Stimulated activated naive CD8-positive, alpha-beta T cell treated with anti-CD3 and anti-CD28 coated beads, Interleukin-15, Interleukin-2, amounts not matched to agents 100 ng/mL and 50 ng/mL, for 24 hours (primary cell): ENCODE measurements around the gene AGO4.

Experiments
- H3K27ac Mint-ChIP-seq: one replicate; pipeline ENCODE4 v1.8.0; 2021; ENCODE audit warnings: mild to moderate bottlenecking, mixed read lengths
- H3K27me3 Mint-ChIP-seq: one replicate; pipeline ENCODE4 v1.8.0; 2021; ENCODE audit warnings: mixed read lengths
- H3K36me3 Mint-ChIP-seq: one replicate; pipeline ENCODE4 v1.8.0; 2021; ENCODE audit warnings: low read depth, mixed read lengths
- H3K4me1 Mint-ChIP-seq: one replicate; pipeline ENCODE4 v1.8.0; 2021; ENCODE audit warnings: low read depth, mixed read lengths
- H3K4me3 Mint-ChIP-seq: one replicate; pipeline ENCODE4 v1.8.0; 2021; ENCODE audit warnings: mild to moderate bottlenecking, mixed read lengths
- H3K9me3 Mint-ChIP-seq: one replicate; pipeline ENCODE4 v1.8.0; 2021; ENCODE audit warnings: mixed read lengths

AGO4 gene

GRCh38 chr1:35845766-35846165, 38.0 kb downstream of the AGO4 start:
- no peaks in the 10 kb centered on the region for H3K27me3 Mint-ChIP-seq
- no peaks in the 10 kb centered on the region for H3K9me3 Mint-ChIP-seq
- no peak overlapping the region for H3K4me3 Mint-ChIP-seq
- no peaks in the 10 kb centered on the region for H3K4me1 Mint-ChIP-seq
- peaks cover 12% of the 10 kb centered on the region for H3K36me3 Mint-ChIP-seq
- no peak overlapping the region for H3K27ac Mint-ChIP-seq

GRCh38 chr1:35847935-35848565, 40.2 kb downstream of the AGO4 start:
- no peaks in the 10 kb centered on the region for H3K9me3 Mint-ChIP-seq
- no peaks in the 10 kb centered on the region for H3K4me1 Mint-ChIP-seq
- no peak overlapping the region for H3K27ac Mint-ChIP-seq
- H3K27me3 Mint-ChIP-seq, result no peaks in the 10 kb centered on the region
- peaks cover 15% of the 10 kb centered on the region for H3K36me3 Mint-ChIP-seq
- no peak overlapping the region for H3K4me3 Mint-ChIP-seq

GRCh38 chr1:35850051-35850450, 42.2 kb downstream of the AGO4 start:
- Mint-ChIP-seq H3K4me3 (no peak overlapping the region), H3K27me3 (no peaks in the 10 kb centered on the region), H3K4me1 (no peaks in the 10 kb centered on the region), H3K36me3 (peaks cover 9% of the 10 kb centered on the region), H3K27ac (no peak overlapping the region), H3K9me3 (no peaks in the 10 kb centered on the region)

- Mint-ChIP-seq H3K27me3 (no peaks in the 10 kb centered on the region), H3K4me3 (no peak overlapping the region), H3K9me3 (no peaks in the 10 kb centered on the region), H3K4me1 (no peaks in the 10 kb centered on the region), H3K36me3 (peaks cover 9% of the 10 kb centered on the region), H3K27ac (no peak overlapping the region)
Measured at GRCh38 chr1:35850716-35851115, 42.9 kb downstream of the AGO4 start.

GRCh38 chr1:35851132-35851869, 43.5 kb downstream of the AGO4 start:
- Mint-ChIP-seq H3K27ac (no peak overlapping the region), H3K36me3 (peaks cover 9% of the 10 kb centered on the region), H3K27me3 (no peaks in the 10 kb centered on the region), H3K9me3 (no peaks in the 10 kb centered on the region), H3K4me1 (no peaks in the 10 kb centered on the region), H3K4me3 (no peak overlapping the region)

- no peak overlapping the region for H3K27ac Mint-ChIP-seq
- H3K9me3 Mint-ChIP-seq, result no peaks in the 10 kb centered on the region
- H3K27me3 Mint-ChIP-seq, result no peaks in the 10 kb centered on the region
- peaks cover 9% of the 10 kb centered on the region for H3K36me3 Mint-ChIP-seq
- H3K4me3 Mint-ChIP-seq, result no peak overlapping the region
- no peaks in the 10 kb centered on the region for H3K4me1 Mint-ChIP-seq
Measured at GRCh38 chr1:35852241-35852640, 44.4 kb downstream of the AGO4 start.

- H3K36me3 Mint-ChIP-seq, result peaks cover 9% of the 10 kb centered on the region
- no peaks in the 10 kb centered on the region for H3K9me3 Mint-ChIP-seq
- H3K27ac Mint-ChIP-seq, result no peak overlapping the region
- H3K27me3 Mint-ChIP-seq, result no peaks in the 10 kb centered on the region
- H3K4me3 Mint-ChIP-seq, result no peak overlapping the region
- no peaks in the 10 kb centered on the region for H3K4me1 Mint-ChIP-seq
Measured at GRCh38 chr1:35854989-35855700, 47.3 kb downstream of the AGO4 start.

- Mint-ChIP-seq H3K36me3 (peaks cover under 1% of the 10 kb centered on the region), H3K27ac (no peak overlapping the region), H3K4me3 (no peak overlapping the region), H3K4me1 (no peaks in the 10 kb centered on the region), H3K9me3 (no peaks in the 10 kb centered on the region), H3K27me3 (no peaks in the 10 kb centered on the region)
Measured at GRCh38 chr1:35856964-35857363, 49.1 kb downstream of the AGO4 start.

- Mint-ChIP-seq H3K4me3 (no peak overlapping the region), H3K27ac (no peak overlapping the region), H3K27me3 (no peaks in the 10 kb centered on the region), H3K4me1 (no peaks in the 10 kb centered on the region), H3K9me3 (no peaks in the 10 kb centered on the region), H3K36me3 (no peaks in the 10 kb centered on the region)
Measured at GRCh38 chr1:35857830-35858229, 50.0 kb downstream of the AGO4 start.

- no peaks in the 10 kb centered on the region for H3K36me3 Mint-ChIP-seq
- no peaks in the 10 kb centered on the region for H3K9me3 Mint-ChIP-seq
- H3K4me3 Mint-ChIP-seq, result no peak overlapping the region
- no peak overlapping the region for H3K27ac Mint-ChIP-seq
- H3K4me1 Mint-ChIP-seq, result no peaks in the 10 kb centered on the region
- H3K27me3 Mint-ChIP-seq, result no peaks in the 10 kb centered on the region
Measured at GRCh38 chr1:35860696-35861095, 52.9 kb downstream of the AGO4 start.

GRCh38 chr1:35863136-35863535, 55.3 kb downstream of the AGO4 start:
- H3K4me3 Mint-ChIP-seq, result no peak overlapping the region
- H3K9me3 Mint-ChIP-seq, result no peaks in the 10 kb centered on the region
- H3K27ac Mint-ChIP-seq, result no peak overlapping the region
- no peaks in the 10 kb centered on the region for H3K36me3 Mint-ChIP-seq
- H3K27me3 Mint-ChIP-seq, result no peaks in the 10 kb centered on the region
- H3K4me1 Mint-ChIP-seq, result no peaks in the 10 kb centered on the region

- H3K27ac Mint-ChIP-seq, result peak overlapping the region; percentile 70
- H3K4me3 Mint-ChIP-seq, result no peak overlapping the region
- H3K36me3 Mint-ChIP-seq, result no peaks in the 10 kb centered on the region
- H3K4me1 Mint-ChIP-seq, result no peaks in the 10 kb centered on the region
- H3K27me3 Mint-ChIP-seq, result no peaks in the 10 kb centered on the region
- H3K9me3 Mint-ChIP-seq, result no peaks in the 10 kb centered on the region
Measured at GRCh38 chr1:35863881-35864625, 56.2 kb downstream of the AGO4 start.

- H3K27ac Mint-ChIP-seq, result no peak overlapping the region
- no peaks in the 10 kb centered on the region for H3K36me3 Mint-ChIP-seq
- no peak overlapping the region for H3K4me3 Mint-ChIP-seq
- H3K27me3 Mint-ChIP-seq, result no peaks in the 10 kb centered on the region
- H3K4me1 Mint-ChIP-seq, result no peaks in the 10 kb centered on the region
- H3K9me3 Mint-ChIP-seq, result no peaks in the 10 kb centered on the region
Measured at GRCh38 chr1:35864813-35865212, 57.0 kb downstream of the AGO4 start.

GRCh38 chr1:35866991-35867390, 59.2 kb downstream of the AGO4 start:
- H3K4me1 Mint-ChIP-seq, result no peaks in the 10 kb centered on the region
- H3K9me3 Mint-ChIP-seq, result no peaks in the 10 kb centered on the region
- no peak overlapping the region for H3K27ac Mint-ChIP-seq
- no peak overlapping the region for H3K4me3 Mint-ChIP-seq
- H3K27me3 Mint-ChIP-seq, result no peaks in the 10 kb centered on the region
- H3K36me3 Mint-ChIP-seq, result no peaks in the 10 kb centered on the region
